Measurements from ENCODE around the gene NR2E1.

Gene NR2E1

DNA sequence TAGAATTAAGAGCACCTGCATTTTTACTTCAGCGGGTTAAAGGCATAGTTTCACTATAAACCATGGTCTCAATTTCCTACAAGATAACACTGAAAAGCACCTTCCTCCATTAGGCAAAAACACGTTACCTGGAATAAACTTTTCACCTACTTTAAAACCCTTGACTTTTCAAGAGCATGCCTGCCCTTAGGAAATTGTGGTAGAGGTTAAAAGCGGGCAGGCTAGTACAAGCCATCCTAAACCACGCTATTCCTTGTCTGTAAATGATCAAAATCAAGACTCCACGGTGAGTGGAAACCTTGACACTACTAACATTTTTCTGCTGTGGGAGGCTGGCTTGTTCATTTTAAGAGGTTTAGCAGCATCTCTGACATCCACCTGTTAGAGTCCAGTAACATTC, 43.9 kb downstream of the NR2E1 start:
- no peak for DNase-seq (ENCODE audit: low read depth)

GRCh38 chr6:108210556-108210955, 44.7 kb downstream of the NR2E1 start:
- no peak for DNase-seq (ENCODE audit: low read depth)

GRCh38 chr6:108211671-108212070, 45.8 kb downstream of the NR2E1 start:
- no peak for DNase-seq (ENCODE audit: low read depth)

GRCh38 chr6:108222064-108222463, 56.2 kb downstream of the NR2E1 start:
- no peak for DNase-seq (ENCODE audit: low read depth)

- DNase-seq (ENCODE audit: low read depth): no peak
Observed at GRCh38 chr6:108222504-108222903, 56.7 kb downstream of the NR2E1 start.

DNA sequence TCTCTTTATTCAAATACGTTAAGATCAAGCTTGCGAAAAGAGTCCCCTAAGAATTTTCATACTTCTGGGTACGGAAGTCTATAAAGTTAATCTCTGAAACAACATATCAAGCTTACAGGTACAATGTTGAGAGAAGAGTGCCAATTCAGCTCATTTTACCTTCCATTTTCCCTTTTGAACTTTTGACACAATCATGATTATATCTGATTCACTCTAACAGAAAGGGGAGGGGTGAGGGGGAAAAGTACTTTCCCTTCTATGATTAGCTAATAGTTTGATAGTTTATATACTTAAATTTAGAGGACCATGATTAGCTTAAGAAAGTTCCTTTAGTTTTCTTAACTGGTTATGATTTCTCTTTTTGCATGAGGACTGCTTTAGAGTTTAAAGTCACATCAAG, 61.5 kb downstream of the NR2E1 start:
- DNase-seq (ENCODE audit: low read depth): no peak

- DNase-seq (ENCODE audit: low read depth): no peak
Observed at GRCh38 chr6:108228416-108228815, 62.6 kb downstream of the NR2E1 start.

DNA sequence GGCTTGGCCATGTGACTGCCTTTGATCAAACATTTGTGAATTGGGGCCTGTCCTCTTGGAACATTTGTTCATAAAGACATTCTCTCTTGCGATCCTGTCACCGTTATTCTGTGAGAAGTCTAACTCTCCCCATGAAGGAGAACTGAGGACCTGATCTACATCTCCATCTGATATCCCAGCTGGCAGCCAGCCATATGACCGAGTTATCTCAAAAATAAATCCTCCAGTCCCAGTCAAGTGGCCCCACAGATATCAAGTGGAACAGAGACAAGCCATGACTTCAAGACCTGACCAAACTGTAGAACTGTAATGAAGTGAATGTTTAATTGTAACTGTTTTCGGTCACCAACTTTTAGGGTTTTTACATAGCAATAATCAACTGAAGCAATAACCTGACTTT, 69.3 kb downstream of the NR2E1 start:
- DNase-seq (ENCODE audit: low read depth): no peak

DNA sequence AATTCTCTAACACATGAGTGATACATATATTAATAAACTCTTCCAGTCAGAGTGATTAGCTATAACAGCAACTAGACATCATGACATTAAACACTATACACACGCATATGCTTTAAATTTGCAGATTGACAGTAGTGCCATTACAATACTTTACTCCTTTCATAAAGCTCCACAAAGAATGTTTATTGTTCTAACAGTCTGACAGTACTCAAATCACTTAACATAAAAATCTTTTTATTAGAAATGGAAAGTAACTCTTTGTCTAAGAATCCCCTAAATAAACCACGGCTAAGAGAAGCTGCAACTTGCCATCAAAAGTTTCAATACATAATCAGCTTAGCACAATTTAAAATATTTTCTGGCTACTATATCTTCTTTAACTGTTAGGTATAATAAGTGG, 71.0 kb downstream of the NR2E1 start:
- no peak for DNase-seq (ENCODE audit: low read depth)

DNA sequence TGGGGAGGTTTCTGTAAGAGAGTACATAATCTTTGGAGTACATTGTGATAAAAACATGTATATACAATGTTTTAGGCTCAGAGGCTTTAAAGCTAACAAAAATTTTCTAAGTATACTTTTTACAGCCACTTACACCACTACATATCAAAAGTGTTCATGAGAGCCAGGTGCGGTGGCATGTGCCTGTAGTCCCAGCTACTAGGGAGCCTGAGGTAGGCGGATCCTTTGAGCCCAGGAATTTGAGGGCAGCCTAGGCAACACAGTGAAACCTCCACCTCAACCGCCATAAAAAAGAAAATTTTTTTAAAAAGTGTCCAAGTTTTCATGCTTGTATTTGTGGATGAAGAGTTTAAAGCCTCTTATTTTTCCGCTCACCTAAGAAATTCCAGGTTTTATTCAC, 72.5 kb downstream of the NR2E1 start:
- no peak for DNase-seq (ENCODE audit: low read depth)

Data from non-pigmented ciliary epithelial cell (primary cell).